ENCODE data around the gene IL1RAPL1. TPM values are rescaled to one million over a fixed set of nuclear protein-coding genes. Genes with fewer than 3 reads are reported as not detected.

Gene IL1RAPL1
- total and polyA plus RNA-seq, 2 experiments from 2014 or later: 0.18 to 0.49 TPM

DNA sequence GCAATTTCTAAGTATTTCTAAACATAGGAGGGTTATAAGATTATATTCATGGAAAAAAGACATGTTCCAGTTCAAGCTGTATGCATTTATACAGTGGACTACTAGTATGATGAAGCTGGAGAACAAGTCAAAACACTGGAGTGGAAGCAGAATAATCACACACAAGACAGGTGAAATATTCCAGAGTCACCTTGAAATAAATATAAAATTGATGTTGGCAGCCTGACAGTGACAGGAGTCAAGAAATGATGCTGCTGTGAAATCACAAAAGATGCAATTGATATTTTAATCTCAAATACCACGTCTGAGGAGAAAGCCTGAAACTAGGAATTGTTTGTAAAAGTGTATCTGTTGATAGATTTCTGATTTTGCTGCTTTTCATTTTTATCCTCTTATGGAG is 667.3 kb downstream of the IL1RAPL1 start (continued):
- TF ChIP-seq, protein P1, sequence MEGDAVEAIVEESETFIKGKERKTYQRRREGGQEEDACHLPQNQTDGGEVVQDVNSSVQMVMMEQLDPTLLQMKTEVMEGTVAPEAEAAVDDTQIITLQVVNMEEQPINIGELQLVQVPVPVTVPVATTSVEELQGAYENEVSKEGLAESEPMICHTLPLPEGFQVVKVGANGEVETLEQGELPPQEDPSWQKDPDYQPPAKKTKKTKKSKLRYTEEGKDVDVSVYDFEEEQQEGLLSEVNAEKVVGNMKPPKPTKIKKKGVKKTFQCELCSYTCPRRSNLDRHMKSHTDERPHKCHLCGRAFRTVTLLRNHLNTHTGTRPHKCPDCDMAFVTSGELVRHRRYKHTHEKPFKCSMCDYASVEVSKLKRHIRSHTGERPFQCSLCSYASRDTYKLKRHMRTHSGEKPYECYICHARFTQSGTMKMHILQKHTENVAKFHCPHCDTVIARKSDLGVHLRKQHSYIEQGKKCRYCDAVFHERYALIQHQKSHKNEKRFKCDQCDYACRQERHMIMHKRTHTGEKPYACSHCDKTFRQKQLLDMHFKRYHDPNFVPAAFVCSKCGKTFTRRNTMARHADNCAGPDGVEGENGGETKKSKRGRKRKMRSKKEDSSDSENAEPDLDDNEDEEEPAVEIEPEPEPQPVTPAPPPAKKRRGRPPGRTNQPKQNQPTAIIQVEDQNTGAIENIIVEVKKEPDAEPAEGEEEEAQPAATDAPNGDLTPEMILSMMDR (conservative IDR thresholded peaks at IDR 0.05; ENCODE audit: low read depth in 2 of 2): no peak

DNA sequence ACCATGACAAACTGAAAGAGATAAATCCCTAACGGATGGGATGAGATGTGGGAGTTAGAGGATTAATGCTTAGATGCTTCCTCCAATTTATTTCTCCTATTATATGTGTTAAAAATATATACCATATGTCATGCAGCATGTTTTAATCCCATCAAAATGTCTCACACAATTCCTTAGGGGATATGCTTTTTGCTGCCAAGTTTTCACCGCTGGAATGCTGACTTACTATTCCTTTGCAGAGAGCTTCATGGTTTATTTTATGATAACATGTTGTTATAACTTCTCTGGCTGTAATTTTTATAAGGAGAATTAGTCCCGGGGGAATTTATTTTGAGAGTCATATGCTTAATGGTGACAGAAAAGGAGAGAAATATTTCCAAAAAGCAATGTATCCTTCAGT is 670.3 kb downstream of the IL1RAPL1 start:
- H3K4me1 ChIP-seq (ENCODE audit: insufficient read depth): no peaks in the 10 kb centered on the region
- Mint-ChIP-seq H3K36me3 (ENCODE audit: low read depth) (no peaks in the 10 kb centered on the region), H3K27ac (no peak overlapping the region), H3K9me3 (no peaks in the 10 kb centered on the region), H3K27me3 (ENCODE audit: insufficient read depth, low read depth, poor library complexity) (no peaks in the 10 kb centered on the region), H3K4me3 (no peak overlapping the region), H3K4me1 (no peaks in the 10 kb centered on the region)
- H2AFZ ChIP-seq: no peak overlapping the region
- no peaks in the 10 kb centered on the region for H3F3A ChIP-seq (replicated peaks; ENCODE audit: low read depth)
- no peak overlapping the region for H3K27ac ChIP-seq (ENCODE audit: low read depth)
- no peak for DNase-seq (ENCODE audit: low spot score)
- H3K4me2 ChIP-seq: no peak overlapping the region
- H3K27me3 ChIP-seq (ENCODE audit: insufficient read depth): no peaks in the 10 kb centered on the region
- H3K4me3 ChIP-seq: no peak overlapping the region
- ATAC-seq: no peak
- H4K20me1 ChIP-seq (replicated peaks; ENCODE audit: insufficient read depth): no peaks in the 10 kb centered on the region
- H3K36me3 ChIP-seq (ENCODE audit: insufficient read depth): no peaks in the 10 kb centered on the region
- H3K79me2 ChIP-seq (replicated peaks; ENCODE audit: insufficient read depth): no peaks in the 10 kb centered on the region
- no peaks in the 10 kb centered on the region for H3K9me2 ChIP-seq (ENCODE audit: insufficient read depth)
- TF ChIP-seq CREB1 (CRISPR knock-in tag; IDR thresholded peaks at IDR 0.05; ENCODE audit: low read depth) (no peak), POLR2AphosphoS5 (IDR thresholded peaks at IDR 0.05; ENCODE audit: low read depth) (no peak), EZH2phosphoT487 (IDR thresholded peaks at IDR 0.05; ENCODE audit: unreplicated experiment) (no peak), STAT1 (IDR thresholded peaks at IDR 0.05; ENCODE audit: unreplicated experiment) (no peak), ZNF331 (CRISPR knock-in tag; IDR thresholded peaks at IDR 0.05; ENCODE audit: low read depth) (no peak), NANOG (IDR thresholded peaks at IDR 0.05; ENCODE audit: borderline replicate concordance) (no peak), EZH2 (IDR thresholded peaks at IDR 0.05; ENCODE audit: low read depth, unreplicated experiment) (no peak)
- TF ChIP-seq, protein P2, sequence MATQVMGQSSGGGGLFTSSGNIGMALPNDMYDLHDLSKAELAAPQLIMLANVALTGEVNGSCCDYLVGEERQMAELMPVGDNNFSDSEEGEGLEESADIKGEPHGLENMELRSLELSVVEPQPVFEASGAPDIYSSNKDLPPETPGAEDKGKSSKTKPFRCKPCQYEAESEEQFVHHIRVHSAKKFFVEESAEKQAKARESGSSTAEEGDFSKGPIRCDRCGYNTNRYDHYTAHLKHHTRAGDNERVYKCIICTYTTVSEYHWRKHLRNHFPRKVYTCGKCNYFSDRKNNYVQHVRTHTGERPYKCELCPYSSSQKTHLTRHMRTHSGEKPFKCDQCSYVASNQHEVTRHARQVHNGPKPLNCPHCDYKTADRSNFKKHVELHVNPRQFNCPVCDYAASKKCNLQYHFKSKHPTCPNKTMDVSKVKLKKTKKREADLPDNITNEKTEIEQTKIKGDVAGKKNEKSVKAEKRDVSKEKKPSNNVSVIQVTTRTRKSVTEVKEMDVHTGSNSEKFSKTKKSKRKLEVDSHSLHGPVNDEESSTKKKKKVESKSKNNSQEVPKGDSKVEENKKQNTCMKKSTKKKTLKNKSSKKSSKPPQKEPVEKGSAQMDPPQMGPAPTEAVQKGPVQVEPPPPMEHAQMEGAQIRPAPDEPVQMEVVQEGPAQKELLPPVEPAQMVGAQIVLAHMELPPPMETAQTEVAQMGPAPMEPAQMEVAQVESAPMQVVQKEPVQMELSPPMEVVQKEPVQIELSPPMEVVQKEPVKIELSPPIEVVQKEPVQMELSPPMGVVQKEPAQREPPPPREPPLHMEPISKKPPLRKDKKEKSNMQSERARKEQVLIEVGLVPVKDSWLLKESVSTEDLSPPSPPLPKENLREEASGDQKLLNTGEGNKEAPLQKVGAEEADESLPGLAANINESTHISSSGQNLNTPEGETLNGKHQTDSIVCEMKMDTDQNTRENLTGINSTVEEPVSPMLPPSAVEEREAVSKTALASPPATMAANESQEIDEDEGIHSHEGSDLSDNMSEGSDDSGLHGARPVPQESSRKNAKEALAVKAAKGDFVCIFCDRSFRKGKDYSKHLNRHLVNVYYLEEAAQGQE (IDR thresholded peaks at IDR 0.05; ENCODE audit: unreplicated experiment): no peak
- TF ChIP-seq, protein P1 (conservative IDR thresholded peaks at IDR 0.05; ENCODE audit: low read depth in 2 of 2): no peak
- TF ChIP-seq, protein P3, sequence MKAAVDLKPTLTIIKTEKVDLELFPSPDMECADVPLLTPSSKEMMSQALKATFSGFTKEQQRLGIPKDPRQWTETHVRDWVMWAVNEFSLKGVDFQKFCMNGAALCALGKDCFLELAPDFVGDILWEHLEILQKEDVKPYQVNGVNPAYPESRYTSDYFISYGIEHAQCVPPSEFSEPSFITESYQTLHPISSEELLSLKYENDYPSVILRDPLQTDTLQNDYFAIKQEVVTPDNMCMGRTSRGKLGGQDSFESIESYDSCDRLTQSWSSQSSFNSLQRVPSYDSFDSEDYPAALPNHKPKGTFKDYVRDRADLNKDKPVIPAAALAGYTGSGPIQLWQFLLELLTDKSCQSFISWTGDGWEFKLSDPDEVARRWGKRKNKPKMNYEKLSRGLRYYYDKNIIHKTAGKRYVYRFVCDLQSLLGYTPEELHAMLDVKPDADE (IDR thresholded peaks at IDR 0.05): no peak

Measured in GM23338 (cell line).